ENCODE results near the gene KDM4B. TPM values are rescaled to one million over a fixed set of nuclear protein-coding genes. Genes with fewer than 3 reads are reported as not detected.
A peak's percentile ranks its signal among the peaks of the same experiment; 100 is the strongest.

KDM4B gene
- total and polyA plus RNA-seq, 2 donors (not counting 1 experiment from before 2014, with no cell fraction given): 75.5 to 205 TPM

- Histone ChIP-seq H3K9ac (ENCODE audit: low read length) (no peak overlapping the region), H3K4me2 (replicated peaks; ENCODE audit: low read depth, low read length, poor library complexity, severe bottlenecking) (no peak overlapping the region), H3K79me2 (ENCODE audit: control insufficient read depth, insufficient read depth, low read length) (peaks cover 95% of the 10 kb centered on the region), H3K27ac (ENCODE audit: low read length in 2 of 2) (no peak overlapping the region), H3K36me3 (replicated peaks in 1 of 2; ENCODE audit: control extremely low read depth in 1 of 2, control insufficient read depth in 1 of 2, extremely low read depth in 1 of 2, insufficient read depth in 2 of 2, low read length in 1 of 2) (no peaks in the 10 kb centered on the region), H2AFZ (ENCODE audit: insufficient read depth, low read depth, low read length, poor library complexity, severe bottlenecking) (no peak overlapping the region), H4K20me1 (ENCODE audit: control insufficient read depth, insufficient read depth, low read length, poor library complexity, severe bottlenecking) (peaks cover 93% of the 10 kb centered on the region), H3K4me1 (ENCODE audit: control insufficient read depth in 2 of 2, insufficient read depth in 2 of 2, low read length in 2 of 2) (no peaks in the 10 kb centered on the region), H3K4me3 (ENCODE audit: control extremely low read depth in 1 of 5, extremely low read depth in 1 of 5, insufficient read depth in 1 of 5, low read depth in 2 of 5, low read length in 4 of 5) (no peak overlapping the region), H3K9me3 (ENCODE audit: control extremely low read depth in 1 of 3, control insufficient read depth in 2 of 3, insufficient read depth in 1 of 3, low read length in 2 of 3) (peaks cover 0 to 16% (median 0%) of the 10 kb centered on the region in 3 donors), H3K27me3 (replicated peaks in 1 of 4; ENCODE audit: control extremely low read depth in 1 of 4, control insufficient read depth in 3 of 4, insufficient read depth in 4 of 4, low read length in 3 of 4) (no peaks in the 10 kb centered on the region)
- no peaks in the 10 kb centered on the region for H3K27me3 Mint-ChIP-seq
- DNase-seq (no peak), ATAC-seq (ENCODE audit: low read depth) (no peak)
- intact Hi-C loops (cut with micrococcal nuclease): no loop called here
- POLR2A ChIA-PET: no interaction called here
- TF ChIP-seq CTCF (IDR thresholded peaks at IDR 0.05) (no peak), EZH2 (IDR thresholded peaks at IDR 0.05; ENCODE audit: borderline replicate concordance, insufficient read depth, low read depth, low read length, poor library complexity, severe bottlenecking) (no peak)
- no peak overlapping the region for H3K4me3 Mint-ChIP-seq
- CTCF ChIA-PET: interaction anchor here (0.9 kb wide), 2 partner anchors 14 to 76 kb away, joined by 3 to 4 read pairs; no protein-coding TSS in a partner anchor
- no peaks in the 10 kb centered on the region for H3K9me3 Mint-ChIP-seq (ENCODE audit: insufficient read depth)
- WGBS (ENCODE audit: insufficient coverage): 97% methylated on average over 22 of the region's 24 CpGs
- no peak overlapping the region for H3K27ac Mint-ChIP-seq
- H3K4me1 Mint-ChIP-seq: peaks cover 20% of the 10 kb centered on the region
Observed at GRCh38 chr19:4987692-4988370, 18.9 kb downstream of the KDM4B start.

GRCh38 chr19:4988770-4989251, 19.9 kb downstream of the KDM4B start:
- DNase-seq (no peak), ATAC-seq (ENCODE audit: low read depth) (no peak)
- peaks cover 95% of the 10 kb centered on the region for H3K79me2 ChIP-seq (ENCODE audit: control insufficient read depth, insufficient read depth, low read length)
- WGBS (ENCODE audit: insufficient coverage): 97% methylated on average over 12 of the region's 13 CpGs
- peaks cover 92% of the 10 kb centered on the region for H4K20me1 ChIP-seq (ENCODE audit: control insufficient read depth, insufficient read depth, low read length, poor library complexity, severe bottlenecking)
- peaks cover 0 to 24% (median 0%) of the 10 kb centered on the region in 3 donors for H3K9me3 ChIP-seq (ENCODE audit: control extremely low read depth in 1 of 3, control insufficient read depth in 2 of 3, insufficient read depth in 1 of 3, low read length in 2 of 3)
- ChIA-PET CTCF (interaction anchor here (0.9 to 1.4 kb wide), 3 partner anchors 13 to 77 kb away, joined by 3 to 6 read pairs (median 4); no protein-coding TSS in a partner anchor), POLR2A (no interaction called here)
- TF ChIP-seq CTCF (IDR thresholded peaks at IDR 0.05): no peak
- no peak for TF ChIP-seq EZH2 (IDR thresholded peaks at IDR 0.05; ENCODE audit: borderline replicate concordance, insufficient read depth, low read depth, low read length, poor library complexity, severe bottlenecking)
- no peaks in the 10 kb centered on the region for H3K36me3 ChIP-seq (replicated peaks in 1 of 2; ENCODE audit: control extremely low read depth in 1 of 2, control insufficient read depth in 1 of 2, extremely low read depth in 1 of 2, insufficient read depth in 2 of 2, low read length in 1 of 2)
- H3K27ac ChIP-seq (ENCODE audit: low read length in 2 of 2): no peak overlapping the region
- no peaks in the 10 kb centered on the region for H3K27me3 ChIP-seq (replicated peaks in 1 of 4; ENCODE audit: control extremely low read depth in 1 of 4, control insufficient read depth in 3 of 4, insufficient read depth in 4 of 4, low read length in 3 of 4)
- H3K9ac ChIP-seq (ENCODE audit: low read length): no peak overlapping the region
- Mint-ChIP-seq H3K4me3 (no peak overlapping the region), H3K27me3 (no peaks in the 10 kb centered on the region), H3K4me1 (peaks cover 18% of the 10 kb centered on the region), H3K9me3 (ENCODE audit: insufficient read depth) (no peaks in the 10 kb centered on the region), H3K27ac (peak overlapping the region; percentile 37)
- H3K4me1 ChIP-seq (ENCODE audit: control insufficient read depth in 2 of 2, insufficient read depth in 2 of 2, low read length in 2 of 2): no peaks in the 10 kb centered on the region
- no peak overlapping the region for H3K4me2 ChIP-seq (replicated peaks; ENCODE audit: low read depth, low read length, poor library complexity, severe bottlenecking)
- no peak overlapping the region for H3K4me3 ChIP-seq (ENCODE audit: control extremely low read depth in 1 of 5, extremely low read depth in 1 of 5, insufficient read depth in 1 of 5, low read depth in 2 of 5, low read length in 4 of 5)
- intact Hi-C loops (cut with micrococcal nuclease): no loop called here
- H2AFZ ChIP-seq (ENCODE audit: insufficient read depth, low read depth, low read length, poor library complexity, severe bottlenecking): no peak overlapping the region

Measured in B cell (primary cell).